ENCODE results near the gene NR5A2.

The NR5A2 gene

GRCh38 chr1:200121421-200121820, 93.9 kb downstream of the NR5A2 start:
- no peak for DNase-seq (ENCODE audit: low read depth, low spot score)

- DNase-seq (ENCODE audit: low read depth, low spot score), result no peak
Observed at GRCh38 chr1:200124309-200124708, 96.8 kb downstream of the NR5A2 start.

GRCh38 chr1:200128081-200128480, 100.6 kb downstream of the NR5A2 start:
- no peak for DNase-seq (ENCODE audit: low read depth, low spot score)

GRCh38 chr1:200128944-200129879, 101.7 kb downstream of the NR5A2 start:
- peak; percentile 38 for DNase-seq (ENCODE audit: low read depth, low spot score)

GRCh38 chr1:200130552-200130951, 103.0 kb downstream of the NR5A2 start:
- DNase-seq (ENCODE audit: low read depth, low spot score), result no peak

GRCh38 chr1:200131551-200132125, 104.1 kb downstream of the NR5A2 start:
- DNase-seq (ENCODE audit: low read depth, low spot score), result no peak

- no peak for DNase-seq (ENCODE audit: low read depth, low spot score)
Observed at GRCh38 chr1:200133123-200133522, 105.6 kb downstream of the NR5A2 start.

GRCh38 chr1:200134116-200134515, 106.6 kb downstream of the NR5A2 start:
- DNase-seq (ENCODE audit: low read depth, low spot score), result no peak

- no peak for DNase-seq (ENCODE audit: low read depth, low spot score)
Observed at GRCh38 chr1:200136384-200136783, 108.9 kb downstream of the NR5A2 start.

- no peak for DNase-seq (ENCODE audit: low read depth, low spot score)
Observed at GRCh38 chr1:200139661-200140250, 112.2 kb downstream of the NR5A2 start.

- no peak for DNase-seq (ENCODE audit: low read depth, low spot score)
Observed at GRCh38 chr1:200143347-200143746, 115.8 kb downstream of the NR5A2 start.

GRCh38 chr1:200146100-200146499, 118.6 kb downstream of the NR5A2 start:
- DNase-seq (ENCODE audit: low read depth, low spot score), result no peak

- no peak for DNase-seq (ENCODE audit: low read depth, low spot score)
Observed at GRCh38 chr1:200147094-200147493, 119.6 kb downstream of the NR5A2 start.

- DNase-seq (ENCODE audit: low read depth, low spot score), result no peak
Observed at GRCh38 chr1:200147742-200148141, 120.2 kb downstream of the NR5A2 start.

- DNase-seq (ENCODE audit: low read depth, low spot score), result no peak
Observed at GRCh38 chr1:200150006-200150405, 122.5 kb downstream of the NR5A2 start.

GRCh38 chr1:200150721-200151120, 123.2 kb downstream of the NR5A2 start:
- DNase-seq (ENCODE audit: low read depth, low spot score), result no peak

GRCh38 chr1:200152336-200152735, 124.8 kb downstream of the NR5A2 start:
- no peak for DNase-seq (ENCODE audit: low read depth, low spot score)

- no peak for DNase-seq (ENCODE audit: low read depth, low spot score)
Observed at GRCh38 chr1:200153277-200154055, 126.0 kb downstream of the NR5A2 start.

- DNase-seq (ENCODE audit: low read depth, low spot score), result no peak
Observed at GRCh38 chr1:200154069-200154767, 126.7 kb downstream of the NR5A2 start.

GRCh38 chr1:200157715-200158114, 130.2 kb downstream of the NR5A2 start:
- no peak for DNase-seq (ENCODE audit: low read depth, low spot score)

GRCh38 chr1:200161801-200162200, 134.3 kb downstream of the NR5A2 start:
- no peak for DNase-seq (ENCODE audit: low read depth, low spot score)

Data from iPS DF 19.7 (cell line).